Transverse colon (tissue), 4 donors: ENCODE data around the gene CLIP3. TPM values are rescaled to one million over a fixed set of nuclear protein-coding genes. Genes with fewer than 3 reads are reported as not detected.
"Not testable (repeated sequence)": the region's sequence is repeated elsewhere in the genome, so short reads cannot be mapped to it uniquely, and the experiment has no call there.

Source experiments
- DNase-seq: peaks from one replicate; pipeline ENCODE4 v3.0.0-alpha.2; 2019
- H3K27ac ChIP-seq, 4 donors: fragments of 200-600 bp; sonication (generic); 2 replicates each; pipeline ENCODE4 v1.5.1; 2016 to 2018; ENCODE audit warnings: inconsistent platforms in 4 of 4
- H3K27me3 ChIP-seq: fragments of 200-600 bp; sonication (generic); 2 replicates; pipeline ENCODE4 v1.5.1; 2017; ENCODE audit warnings: inconsistent platforms
- H3K36me3 ChIP-seq, 4 donors: fragments of 200-600 bp; sonication (generic); 2 replicates each; pipeline ENCODE4 v1.5.1; 2017 to 2019; ENCODE audit warnings: inconsistent platforms in 4 of 4
- H3K4me1 ChIP-seq, 4 donors: fragments of 200-600 bp; sonication (generic); 2 replicates each; pipeline ENCODE4 v1.5.1; 2017 to 2020; ENCODE audit warnings: inconsistent platforms in 4 of 4
- H3K4me3 ChIP-seq, 4 donors: fragments of 200-600 bp; sonication (generic); 1 replicate in 1 of 4; 2 replicates in 3 of 4; pipeline versions ENCODE4 v1.5.1 to v1.6.1; 2017 to 2019; ENCODE audit warnings: inconsistent platforms in 4 of 4
- H3K9me3 ChIP-seq, 2 donors: fragments of 200-600 bp; sonication (generic); 2 replicates each; pipeline ENCODE4 v1.5.1; 2017 to 2019; ENCODE audit warnings: inconsistent platforms in 2 of 2
- CTCF ChIP-seq, 5 experiments: fragments of 200-600 bp in 3 of 5; fragments of 450-650 bp in 2 of 5; sonication (generic) in 3 of 5; IDR thresholded peaks; 1 replicate in 2 of 5; 2 replicates in 3 of 5; pipeline ENCODE4 v1.5.1; 2016 to 2017; ENCODE audit warnings: antibody characterized with exemption in 5 of 5, inconsistent platforms in 3 of 5, mild to moderate bottlenecking in 2 of 5, moderate library complexity in 1 of 5
- EP300 ChIP-seq: sonication (generic); formaldehyde crosslinking; IDR thresholded peaks from one replicate; pipeline ENCODE4 v1.6.1; 2017; ENCODE audit warnings: antibody characterized with exemption, low read depth
- POLR2A ChIP-seq: fragments of 450-650 bp; IDR thresholded peaks from one replicate; pipeline ENCODE4 v1.6.1; 2016; ENCODE audit warnings: antibody characterized with exemption, mild to moderate bottlenecking, moderate library complexity
- POLR2AphosphoS5 ChIP-seq, 3 donors: sonication (generic); formaldehyde crosslinking; IDR thresholded peaks; one replicate each; pipeline ENCODE4 v1.6.1; 2016; ENCODE audit warnings: antibody characterized with exemption in 3 of 3
- WGBS, 2 donors: methylation state at CpG; one replicate each; pipeline ENCODE4 v1.1.5; 2018; ENCODE audit warnings: low coverage in 1 of 2; 5-methylcytosine and 5-hydroxymethylcytosine counted together
- in situ Hi-C, 4 donors: fragments of 200-750 bp; cut with MboI; loops; one replicate each; pipeline versions ENCODE4 v1.15.0 to v1.15.1; 2017; ENCODE audit warnings: low sequenced_read_pairs in 3 of 4, low pct_ligation_motif_present in 1 of 4, low pct_unique_long_range_greater_than_20kb in 1 of 4
- intact Hi-C: fragments of 100-400 bp; cut with DNase I; formaldehyde crosslinking; loops from one replicate; pipeline ENCODE4 v1.15.1; 2023; ENCODE audit warnings: low total_unique reads
- total RNA-seq, 4 donors: library from RNA; depleted of rRNA; stranded (reverse); fragments of >200 nt; gene quantifications; one replicate each; pipeline ENCODE4 v1.1.0, GENCODE V29; 2016

The CLIP3 gene
- total RNA-seq, 4 donors from 2014 or later = 7.0 to 37.6 (median 23.5) TPM

- H3K27ac ChIP-seq = no peak overlapping the region
- in situ Hi-C loops (no loop called here), intact Hi-C loops (no loop called here)
- peak overlapping the region in 1 of 4 donors; percentile 40 for H3K4me3 ChIP-seq
- H3K36me3 ChIP-seq = no peaks in the 10 kb centered on the region
- no peaks in the 10 kb centered on the region for H3K9me3 ChIP-seq
- peaks cover 38% of the 10 kb centered on the region for H3K27me3 ChIP-seq
- H3K4me1 ChIP-seq = peaks cover 0 to 11% (median 10%) of the 10 kb centered on the region in 4 donors
- TF ChIP-seq EP300 = no peak
- no peak for TF ChIP-seq POLR2AphosphoS5 (IDR thresholded peaks at IDR 0.05)
- TF ChIP-seq CTCF (IDR thresholded peaks at IDR 0.05) = no peak
- no peak for TF ChIP-seq POLR2A
- WGBS, 2 donors = 23% methylated on average over 4 to 8 of the region's 8 CpGs
- DNase-seq = no peak
These were observed 45.1 kb downstream of the CLIP3 start for GRCh38 chr19:35987571-35987896.

GRCh38 chr19:35986664-35987570 lies 45.8 kb downstream of the CLIP3 start:
- TF ChIP-seq CTCF (IDR thresholded peaks at IDR 0.05) (no peak), EP300 (no peak), POLR2AphosphoS5 (IDR thresholded peaks at IDR 0.05) (no peak), POLR2A (no peak)
- DNase-seq = peak; percentile 57
- Histone ChIP-seq H3K4me3 (peak overlapping the region in 2 of 4 donors; percentile 27 to 40), H3K4me1 (peaks cover 0 to 11% (median 10%) of the 10 kb centered on the region in 4 donors), H3K36me3 (no peaks in the 10 kb centered on the region), H3K27me3 (peaks cover 38% of the 10 kb centered on the region), H3K9me3 (no peaks in the 10 kb centered on the region), H3K27ac (no peak overlapping the region)
- in situ Hi-C loops (no loop called here), intact Hi-C loops (no loop called here)
- WGBS, 2 donors = 8 to 10% methylated on average over 16 to 53 of the region's 54 CpGs

- intact Hi-C loops = no loop called here
- Histone ChIP-seq H3K27ac (no peak overlapping the region), H3K4me1 (peaks cover 0 to 11% (median 10%) of the 10 kb centered on the region in 4 donors), H3K9me3 (no peaks in the 10 kb centered on the region), H3K27me3 (peaks cover 38% of the 10 kb centered on the region), H3K36me3 (no peaks in the 10 kb centered on the region), H3K4me3 (no peak overlapping the region)
- DNase-seq = no peak
- in situ Hi-C loops = no loop called here
- TF ChIP-seq CTCF (IDR thresholded peaks at IDR 0.05) (no peak), EP300 (no peak), POLR2A (no peak)
- WGBS, 2 donors = 85% methylated on average over 5 of the region's 5 CpGs; no CpG with 5 or more reads in 1 of the 2 donors
These were observed 46.6 kb downstream of the CLIP3 start for GRCh38 chr19:35986111-35986510.

- Histone ChIP-seq H3K4me3 (no peak overlapping the region), H3K27me3 (peaks cover 38% of the 10 kb centered on the region), H3K4me1 (peaks cover 0 to 11% (median 10%) of the 10 kb centered on the region in 4 donors), H3K9me3 (no peaks in the 10 kb centered on the region), H3K36me3 (no peaks in the 10 kb centered on the region), H3K27ac (no peak overlapping the region)
- TF ChIP-seq POLR2AphosphoS5 (IDR thresholded peaks at IDR 0.05) (no peak), POLR2A (no peak), EP300 (no peak), CTCF (IDR thresholded peaks at IDR 0.05) (no peak)
- WGBS, 2 donors = 74% methylated on average over 8 of the region's 8 CpGs; no CpG with 5 or more reads in 1 of the 2 donors
- intact Hi-C loops (no loop called here), in situ Hi-C loops (no loop called here)
- DNase-seq = no peak
These were observed 49.5 kb downstream of the CLIP3 start for GRCh38 chr19:35983177-35983576.

- H3K4me3 ChIP-seq, DNase-seq, H3K9me3 ChIP-seq, intact Hi-C loops, H3K27ac ChIP-seq, H3K36me3 ChIP-seq, H3K4me1 ChIP-seq, in situ Hi-C loops: not testable (repeated sequence)
- peaks cover 18% of the 10 kb centered on the region for H3K27me3 ChIP-seq
- WGBS, 2 donors = 63 to 78% methylated on average over 4 of the region's 4 CpGs
These were observed 51.7 kb downstream of the CLIP3 start for GRCh38 chr19:35980997-35981396.
